Trophoblast cell (in vitro differentiated cells and primary cell): ENCODE measurements around the gene RNF180.
"Not testable (repeated sequence)": the region's sequence is repeated elsewhere in the genome, so short reads cannot be mapped to it uniquely, and the experiment has no call there.

Experiments
- DNase-seq, 2 donors: peaks; one replicate each; pipeline ENCODE4 v3.0.0-alpha.2; 2016
- H2AFZ ChIP-seq: 2 replicates; pipeline ENCODE4 v1.6.1; 2013; ENCODE audit warnings: low read length, moderate library complexity, mild to moderate bottlenecking; ENCODE audit not compliant: insufficient read depth, poor library complexity
- H2AK5ac ChIP-seq: 2 replicates; pipeline ENCODE4 v1.6.1; 2013; ENCODE audit warnings: mild to moderate bottlenecking, low read length
- H2BK120ac ChIP-seq: 2 replicates; pipeline ENCODE4 v1.6.1; 2013; ENCODE audit warnings: low read length, mild to moderate bottlenecking, moderate library complexity; ENCODE audit not compliant: insufficient read depth, poor library complexity
- H2BK12ac ChIP-seq: 2 replicates; pipeline ENCODE4 v1.6.1; 2013; ENCODE audit warnings: mild to moderate bottlenecking, low read length, moderate library complexity
- H2BK5ac ChIP-seq: 2 replicates; pipeline ENCODE4 v1.6.1; 2013; ENCODE audit warnings: low read length, low read depth, moderate library complexity, mild to moderate bottlenecking; ENCODE audit not compliant: poor library complexity
- H3K14ac ChIP-seq: 2 replicates; pipeline ENCODE4 v1.6.1; 2013; ENCODE audit warnings: mild to moderate bottlenecking, low read length
- H3K18ac ChIP-seq: 2 replicates; pipeline ENCODE4 v1.6.1; 2013; ENCODE audit warnings: mild to moderate bottlenecking, low read length
- H3K23ac ChIP-seq: 2 replicates; pipeline ENCODE4 v1.6.1; 2013; ENCODE audit warnings: low read length
- H3K27ac ChIP-seq: 2 replicates; pipeline ENCODE4 v1.5.1; 2013; ENCODE audit warnings: low read depth, mild to moderate bottlenecking, inconsistent platforms, low read length, moderate library complexity
- H3K27me3 ChIP-seq: 2 replicates; pipeline ENCODE4 v1.6.1; 2013; ENCODE audit warnings: inconsistent platforms, mild to moderate bottlenecking, low read length, moderate library complexity; ENCODE audit not compliant: insufficient read depth
- H3K36me3 ChIP-seq, 2 experiments: 1 replicate in 1 of 2; 2 replicates in 1 of 2; pipeline ENCODE4 v1.6.1; 2013; ENCODE audit warnings: low read length in 2 of 2, mild to moderate bottlenecking in 2 of 2, moderate library complexity in 1 of 2; ENCODE audit not compliant: insufficient read depth in 2 of 2, control insufficient read depth in 1 of 2
- H3K4ac ChIP-seq: 2 replicates; pipeline ENCODE4 v1.6.1; 2013; ENCODE audit warnings: low read depth, mild to moderate bottlenecking, low read length, moderate library complexity
- H3K4me1 ChIP-seq, 2 experiments: 1 replicate in 1 of 2; 2 replicates in 1 of 2; pipeline ENCODE4 v1.6.1; 2013; ENCODE audit warnings: low read length in 2 of 2, mild to moderate bottlenecking in 2 of 2, moderate library complexity in 1 of 2; ENCODE audit not compliant: insufficient read depth in 2 of 2, control insufficient read depth in 1 of 2
- H3K4me2 ChIP-seq: 2 replicates; pipeline ENCODE4 v1.6.1; 2013; ENCODE audit warnings: inconsistent platforms, mild to moderate bottlenecking, low read length, moderate library complexity
- H3K4me3 ChIP-seq: 2 replicates; pipeline ENCODE4 v1.5.1; 2013; ENCODE audit warnings: mild to moderate bottlenecking, low read depth, low read length, inconsistent platforms
- H3K79me1 ChIP-seq: one replicate; pipeline ENCODE4 v1.6.1; 2013; ENCODE audit warnings: low read length
- H3K79me2 ChIP-seq: 2 replicates; pipeline ENCODE4 v1.6.1; 2013; ENCODE audit warnings: low read length, mild to moderate bottlenecking; ENCODE audit not compliant: control insufficient read depth, insufficient read depth, poor library complexity
- H3K9ac ChIP-seq: 2 replicates; pipeline ENCODE4 v1.6.1; 2013; ENCODE audit warnings: mild to moderate bottlenecking, low read length
- H3K9me3 ChIP-seq: 2 replicates; pipeline ENCODE4 v1.6.1; 2013; ENCODE audit warnings: low read depth, mild to moderate bottlenecking, control low read depth, inconsistent platforms, low read length; ENCODE audit not compliant: insufficient read depth
- H4K12ac ChIP-seq: 2 replicates; pipeline ENCODE4 v1.6.1; 2013; ENCODE audit warnings: low read depth, mild to moderate bottlenecking, low read length, moderate library complexity
- H4K8ac ChIP-seq: 2 replicates; pipeline ENCODE4 v1.6.1; 2013; ENCODE audit warnings: low read depth, mild to moderate bottlenecking, low read length, moderate library complexity
- H4K91ac ChIP-seq: one replicate; pipeline ENCODE4 v1.6.1; 2013; ENCODE audit warnings: low read depth, mild to moderate bottlenecking, low read length, moderate library complexity
- WGBS: extraction: QIAGEN DNeasy Blood & Tissue Kit; methylation state at CpG from one replicate; pipeline ENCODE4 v1.1.7; 2013; ENCODE audit warnings: missing lambda C conversion rate; ENCODE audit not compliant: insufficient read length, insufficient coverage; ENCODE audit errors: extremely low coverage; 5-methylcytosine and 5-hydroxymethylcytosine counted together

Gene RNF180

GRCh38 chr5:64397552-64397951 lies 231.9 kb downstream of the RNF180 start:
- H3K79me1 ChIP-seq: no peaks in the 10 kb centered on the region
- no peaks in the 10 kb centered on the region for H3K9me3 ChIP-seq
- H3K27me3 ChIP-seq: no peaks in the 10 kb centered on the region
- no peak for DNase-seq
- H3K4me2 ChIP-seq: no peak overlapping the region
- H4K91ac ChIP-seq: no peak overlapping the region
- no peak overlapping the region for H3K27ac ChIP-seq
- H3K14ac ChIP-seq: no peak overlapping the region
- no peak overlapping the region for H2AFZ ChIP-seq
- no peak overlapping the region for H2BK120ac ChIP-seq
- no peak overlapping the region for H4K12ac ChIP-seq
- H2BK12ac ChIP-seq: no peak overlapping the region
- H3K9ac ChIP-seq: no peak overlapping the region
- no peak overlapping the region for H2BK5ac ChIP-seq
- H3K79me2 ChIP-seq: no peaks in the 10 kb centered on the region
- H3K4me1 ChIP-seq: no peaks in the 10 kb centered on the region
- no peak overlapping the region for H3K4me3 ChIP-seq
- no peak overlapping the region for H3K18ac ChIP-seq
- WGBS: no CpG with 5 or more reads among the region's 1 CpG
- no peak overlapping the region for H2AK5ac ChIP-seq
- H3K36me3 ChIP-seq: no peaks in the 10 kb centered on the region
- no peak overlapping the region for H3K4ac ChIP-seq
- H4K8ac ChIP-seq: no peak overlapping the region
- no peak overlapping the region for H3K23ac ChIP-seq

- H3K27ac ChIP-seq, H2BK12ac ChIP-seq, H3K4ac ChIP-seq, H2AFZ ChIP-seq, H3K36me3 ChIP-seq, H2BK120ac ChIP-seq, H3K9ac ChIP-seq, H3K9me3 ChIP-seq, H3K79me1 ChIP-seq, H3K4me1 ChIP-seq, H3K4me2 ChIP-seq, H3K27me3 ChIP-seq, H4K8ac ChIP-seq, H4K91ac ChIP-seq, H3K4me3 ChIP-seq, DNase-seq, H3K14ac ChIP-seq, H3K79me2 ChIP-seq, H3K18ac ChIP-seq, H3K23ac ChIP-seq, H2AK5ac ChIP-seq, H4K12ac ChIP-seq, H2BK5ac ChIP-seq: not testable (repeated sequence)
- no CpG with 5 or more reads among the region's 5 CpGs for WGBS
Observed at GRCh38 chr5:64398735-64399134, 233.1 kb downstream of the RNF180 start.

DNA sequence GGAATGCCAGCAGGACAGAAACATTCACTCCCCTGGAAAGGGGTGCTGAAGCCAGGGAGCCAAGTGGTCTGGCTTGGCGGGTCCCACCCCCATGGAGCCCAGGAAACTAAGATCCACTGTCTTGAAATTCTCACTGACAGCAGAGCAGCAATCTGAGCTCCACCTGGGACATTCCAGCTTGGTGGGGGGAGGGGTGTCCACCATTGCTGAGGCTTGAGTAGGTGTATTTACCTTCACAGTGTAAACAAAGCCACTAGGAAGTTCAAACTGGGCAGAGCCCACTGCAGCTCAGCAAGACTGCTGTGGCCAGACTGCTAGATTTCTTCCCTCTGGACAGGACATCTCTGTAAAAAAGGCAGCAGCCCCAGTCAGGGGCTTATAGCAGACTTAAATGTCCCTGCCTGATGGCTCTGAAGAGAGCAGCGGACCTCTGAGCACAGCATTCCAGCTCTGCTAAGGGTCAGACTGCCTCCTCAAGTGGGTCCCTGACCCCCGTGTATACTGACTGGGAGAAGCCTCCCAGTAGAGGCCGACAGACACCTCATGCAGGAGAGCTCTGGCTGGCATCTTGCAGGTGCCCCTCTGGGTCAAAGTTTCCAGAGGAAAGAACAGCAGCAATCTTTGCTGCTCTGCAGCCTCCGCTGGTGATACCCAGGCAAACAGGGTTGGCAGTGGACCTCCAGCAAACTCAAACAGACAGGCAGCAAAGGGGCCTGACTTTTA lies 241.6 kb downstream of the RNF180 start:
- H3K79me1 ChIP-seq, H3K23ac ChIP-seq, H2AFZ ChIP-seq, H3K27ac ChIP-seq, H3K36me3 ChIP-seq, H3K4me2 ChIP-seq, H3K14ac ChIP-seq, H2BK12ac ChIP-seq, H2BK120ac ChIP-seq, H2BK5ac ChIP-seq, H3K18ac ChIP-seq, H2AK5ac ChIP-seq, H3K4me1 ChIP-seq, H3K9me3 ChIP-seq, H3K4ac ChIP-seq, H3K27me3 ChIP-seq, H3K4me3 ChIP-seq, H3K79me2 ChIP-seq, DNase-seq, H4K91ac ChIP-seq, H4K12ac ChIP-seq, H4K8ac ChIP-seq, H3K9ac ChIP-seq: not testable (repeated sequence)
- WGBS: no CpG with 5 or more reads among the region's 5 CpGs

- no peak overlapping the region for H4K8ac ChIP-seq
- H3K79me2 ChIP-seq: no peaks in the 10 kb centered on the region
- no peak overlapping the region for H4K12ac ChIP-seq
- H3K4me2 ChIP-seq: no peak overlapping the region
- DNase-seq: no peak
- no peak overlapping the region for H2AK5ac ChIP-seq
- no peak overlapping the region for H3K4ac ChIP-seq
- H3K27ac ChIP-seq: no peak overlapping the region
- no peaks in the 10 kb centered on the region for H3K36me3 ChIP-seq
- no peaks in the 10 kb centered on the region for H3K27me3 ChIP-seq
- H3K23ac ChIP-seq: no peak overlapping the region
- H3K79me1 ChIP-seq: no peaks in the 10 kb centered on the region
- no peaks in the 10 kb centered on the region for H3K9me3 ChIP-seq
- H2BK12ac ChIP-seq: no peak overlapping the region
- no peak overlapping the region for H2AFZ ChIP-seq
- no peak overlapping the region for H3K14ac ChIP-seq
- H4K91ac ChIP-seq: no peak overlapping the region
- no peak overlapping the region for H2BK120ac ChIP-seq
- no peak overlapping the region for H2BK5ac ChIP-seq
- H3K4me1 ChIP-seq: no peaks in the 10 kb centered on the region
- no peak overlapping the region for H3K9ac ChIP-seq
- H3K18ac ChIP-seq: no peak overlapping the region
- H3K4me3 ChIP-seq: no peak overlapping the region
- no CpG with 5 or more reads among the region's 4 CpGs for WGBS
Observed at GRCh38 chr5:64417390-64417789, 251.7 kb downstream of the RNF180 start.
